GM18511 (cell line): ENCODE results near the gene USP34.
"Not testable (repeated sequence)": the region's sequence is repeated elsewhere in the genome, so short reads cannot be mapped to it uniquely, and the experiment has no call there.

Experiments
- ATAC-seq: cut with Tn5 transposase; IDR thresholded peaks from one replicate; pipeline ENCODE4 v1.9.1; 2021; ENCODE audit warnings: mild to moderate bottlenecking, moderate library complexity; ENCODE audit not compliant: unreplicated experiment

The USP34 gene

GRCh38 chr2:61470965-61471904 lies at the start of gene USP34:
USP34 (minus strand) TSS chr2:61471087; CDS start chr2:61470692, 395 bp downstream.
- peak; percentile 82 for ATAC-seq

- ATAC-seq: no peak
These were observed 49.4 kb upstream of the USP34 start for GRCh38 chr2:61520261-61520660.

GRCh38 chr2:61512768-61513398 lies 42.0 kb upstream of the USP34 start:
- no peak for ATAC-seq

DNA sequence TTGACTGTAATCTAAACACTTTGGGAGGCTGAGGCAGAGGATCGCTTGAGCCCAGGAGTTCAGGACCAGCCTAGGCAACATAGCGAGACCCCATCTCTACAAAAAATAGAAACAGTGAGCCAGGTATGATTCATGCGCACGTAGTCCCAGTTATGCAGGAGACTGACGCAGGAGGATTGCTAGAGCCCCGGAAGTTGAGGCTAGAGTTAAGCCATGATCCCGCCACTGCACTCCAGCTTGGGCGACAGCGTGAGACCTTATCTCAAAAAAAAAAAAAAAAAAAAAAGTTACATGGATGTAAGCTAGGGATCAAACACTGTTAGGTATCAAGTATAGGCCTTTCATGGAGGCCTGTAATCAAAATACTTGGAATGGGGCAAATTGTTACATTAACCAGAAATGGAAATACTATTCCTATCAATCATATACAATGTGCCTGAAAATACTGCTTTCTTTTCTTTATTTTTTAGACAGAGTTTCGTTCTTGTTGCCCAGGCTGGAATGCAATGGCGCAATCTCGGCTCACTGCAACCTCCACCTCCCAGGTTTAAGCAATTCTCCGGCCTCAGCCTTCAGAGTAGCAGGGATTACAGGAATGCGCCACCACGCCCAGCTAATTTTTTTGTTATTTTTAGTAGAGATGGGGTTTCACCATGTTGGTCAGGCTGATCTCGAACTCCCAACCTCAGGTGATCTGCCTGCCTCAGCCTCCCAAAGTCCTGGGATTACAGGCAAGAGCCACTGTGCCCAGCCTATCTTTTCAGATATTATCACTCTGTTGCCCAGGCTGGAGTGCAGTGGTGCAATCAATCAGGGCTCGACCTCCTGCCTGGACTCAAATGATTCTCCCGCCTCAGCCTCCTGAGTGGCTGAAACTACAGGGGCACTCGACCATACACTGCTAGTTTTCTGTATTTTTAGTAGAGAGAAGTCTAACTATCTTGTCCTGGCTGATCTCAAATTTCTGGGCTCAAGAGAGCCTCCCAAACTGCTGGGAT lies 40.1 kb upstream of the USP34 start:
- no peak for ATAC-seq

DNA sequence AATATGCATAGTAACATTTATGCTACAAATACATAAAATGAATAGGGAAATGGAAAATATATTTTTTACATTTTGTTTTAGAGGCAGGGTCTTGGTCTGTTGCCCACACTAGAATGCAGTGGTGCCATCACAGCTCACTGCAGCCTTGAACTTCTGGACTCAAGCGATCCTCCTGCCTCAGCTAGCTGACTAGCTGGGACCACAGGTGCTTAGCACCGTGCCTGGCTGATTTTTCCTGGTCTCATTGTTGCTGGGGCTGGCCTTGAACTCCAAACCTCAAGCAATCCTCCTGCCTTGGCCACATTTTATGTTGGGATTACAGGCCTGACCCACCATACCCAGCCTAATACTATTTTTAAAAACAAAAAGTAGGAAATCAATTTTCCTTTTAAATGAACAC lies 34.1 kb upstream of the USP34 start:
- no peak for ATAC-seq

DNA sequence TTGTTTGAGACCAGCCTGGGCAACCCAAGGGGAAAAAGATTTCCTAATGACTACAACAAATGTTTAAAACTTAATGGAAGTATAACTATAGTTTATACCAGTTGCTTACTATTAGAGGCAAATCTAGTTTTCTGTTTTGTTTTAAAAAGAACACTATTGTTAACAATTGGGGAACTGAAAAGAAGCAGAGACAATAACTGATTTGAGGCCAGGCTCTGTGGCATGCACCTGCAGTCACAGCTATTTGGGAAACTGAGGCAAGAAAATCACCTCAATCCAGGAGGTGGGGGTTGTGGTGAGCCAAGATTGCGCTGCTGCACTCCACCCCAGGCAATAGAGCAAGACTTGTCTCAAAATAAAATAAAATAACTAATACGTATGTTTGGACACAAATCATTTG lies 28.2 kb upstream of the USP34 start:
- no peak for ATAC-seq

- no peak for ATAC-seq
These were observed 22.6 kb upstream of the USP34 start for GRCh38 chr2:61493523-61493942.

DNA sequence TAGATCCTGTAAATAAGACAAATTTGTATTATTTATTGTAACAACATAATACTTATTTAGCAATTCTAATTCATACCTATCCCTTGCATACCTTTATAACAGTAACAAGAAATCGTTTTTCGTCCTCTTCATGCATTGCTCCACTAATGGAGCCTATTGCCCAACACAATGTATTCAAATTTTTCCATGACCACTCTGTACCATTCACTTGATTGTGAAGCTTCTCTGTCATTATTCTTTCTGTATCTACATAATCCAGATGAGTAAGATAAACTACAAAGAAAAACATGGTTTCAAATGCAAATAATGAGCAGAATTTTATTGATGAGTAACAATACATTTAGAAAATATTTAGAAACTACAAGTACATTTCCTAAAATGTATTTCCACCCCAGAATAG lies 21.6 kb upstream of the USP34 start:
- ATAC-seq: no peak

DNA sequence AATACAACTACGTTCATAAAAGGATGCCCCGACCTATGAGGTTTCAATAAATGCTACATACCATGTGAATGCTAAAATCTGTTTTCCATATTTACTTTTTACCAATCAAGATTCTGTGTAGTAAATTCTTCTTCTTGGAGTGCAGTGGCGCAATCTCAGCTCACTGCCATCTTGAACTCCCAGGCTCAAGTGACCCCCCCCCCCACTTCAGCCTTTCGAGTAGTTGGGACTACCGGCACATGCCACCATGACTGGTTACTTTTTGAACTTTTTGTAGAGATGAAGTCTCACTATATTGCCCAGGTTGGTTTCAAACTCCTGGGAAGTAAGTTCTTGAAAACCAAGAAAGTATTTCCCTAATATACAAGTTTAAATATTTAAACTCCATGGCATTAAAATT lies 14.4 kb upstream of the USP34 start:
- ATAC-seq: no peak

- no peak for ATAC-seq
These were observed 7.2 kb upstream of the USP34 start for GRCh38 chr2:61478086-61478485.

GRCh38 chr2:61476929-61477589 lies 6.2 kb upstream of the USP34 start:
- ATAC-seq: not testable (repeated sequence)

GRCh38 chr2:61471905-61472805 lies 1.3 kb upstream of the USP34 start:
- ATAC-seq: peak; percentile 5

DNA sequence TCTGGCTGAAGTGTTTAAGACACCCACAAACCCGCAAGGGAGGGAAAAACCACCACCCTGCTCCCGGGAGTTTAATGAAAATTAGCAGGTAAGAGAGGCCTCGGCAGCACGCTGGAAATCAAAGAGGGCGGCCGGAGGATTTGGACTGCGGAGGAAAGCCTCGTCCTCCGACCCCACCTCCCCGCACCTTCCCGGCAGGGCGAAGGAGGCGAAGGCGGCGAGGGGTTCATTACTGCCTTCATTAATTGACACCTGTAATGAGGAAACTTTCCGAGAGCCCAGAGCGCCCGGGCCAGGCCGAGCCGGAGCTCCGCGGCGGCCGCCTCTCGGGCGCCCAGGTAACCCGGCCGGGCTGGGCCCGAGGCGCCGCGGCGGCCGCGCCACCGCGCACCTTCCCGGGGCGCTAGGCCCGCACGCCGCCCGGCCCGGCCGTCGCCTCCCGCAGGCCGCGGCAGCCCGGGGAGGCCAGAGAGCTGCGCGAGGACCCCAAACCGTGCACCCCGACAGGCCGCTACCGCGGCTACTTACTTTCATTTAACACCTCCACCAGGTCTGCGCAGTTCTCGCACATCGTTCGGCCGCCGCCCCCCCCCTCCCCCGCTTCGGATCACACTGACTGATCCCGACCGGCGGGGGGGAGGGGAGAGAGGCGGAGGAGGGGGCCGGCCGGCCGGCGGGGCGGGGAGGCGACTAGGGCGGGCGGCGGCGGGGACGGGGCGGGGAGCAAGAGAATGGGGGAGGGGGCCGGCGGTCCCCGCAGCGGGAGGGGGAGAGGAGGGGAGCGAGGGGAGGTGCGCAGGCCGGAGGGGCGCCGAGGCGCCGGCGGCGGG lies 550 bp downstream of the USP34 start:
- ATAC-seq: peak; percentile 36

DNA sequence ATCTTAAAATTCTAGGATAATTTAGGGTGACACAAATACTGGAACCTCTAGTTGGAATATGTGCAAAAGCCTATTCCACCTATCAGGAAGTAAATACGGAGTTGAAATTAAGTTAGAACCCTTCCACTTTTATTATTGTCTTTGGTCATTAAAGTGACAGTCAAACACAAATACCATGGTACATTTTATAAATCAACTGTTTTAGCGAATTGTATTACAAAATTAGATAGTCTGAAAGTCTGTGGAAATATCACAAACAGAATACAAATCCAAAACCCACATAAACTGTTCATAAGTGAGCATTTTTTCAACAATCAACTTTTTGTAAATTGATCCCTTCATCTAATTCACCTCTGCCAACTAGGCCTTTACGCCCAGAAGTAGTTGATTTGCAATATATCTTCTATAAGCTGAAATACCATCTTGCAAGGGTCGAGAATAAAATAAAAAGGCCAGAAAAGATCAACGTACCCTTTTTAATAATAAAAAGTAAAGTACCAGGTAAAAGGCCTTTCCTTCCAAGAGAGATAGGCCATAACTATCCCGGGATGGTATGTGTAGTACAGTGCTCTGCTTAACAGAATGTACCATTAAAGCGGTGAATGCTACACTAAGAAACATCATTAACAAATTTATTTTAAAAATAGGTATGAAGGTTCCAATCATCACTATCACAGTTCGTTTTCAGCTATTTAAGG lies 1.3 kb downstream of the USP34 start:
- no peak for ATAC-seq

DNA sequence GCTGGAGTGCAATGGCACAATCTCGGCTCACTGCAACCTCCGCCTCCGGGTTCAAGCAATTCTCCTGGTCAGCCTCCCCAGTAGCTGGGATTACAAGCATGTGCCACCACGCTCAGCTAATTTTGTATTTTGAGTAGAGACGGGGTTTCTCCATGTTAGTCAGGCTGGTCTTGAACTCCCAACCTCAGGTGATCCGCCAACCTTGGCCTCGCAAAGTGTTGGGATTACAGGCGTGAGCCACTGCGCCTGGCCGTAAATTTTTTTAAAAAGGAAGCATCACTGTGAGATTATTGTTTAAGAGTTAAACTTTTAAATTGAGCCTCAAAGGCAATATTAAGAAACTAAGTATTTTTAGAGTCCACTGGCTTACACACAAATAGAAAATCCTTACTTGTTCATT lies 2.7 kb downstream of the USP34 start:
- not testable (repeated sequence) for ATAC-seq

DNA sequence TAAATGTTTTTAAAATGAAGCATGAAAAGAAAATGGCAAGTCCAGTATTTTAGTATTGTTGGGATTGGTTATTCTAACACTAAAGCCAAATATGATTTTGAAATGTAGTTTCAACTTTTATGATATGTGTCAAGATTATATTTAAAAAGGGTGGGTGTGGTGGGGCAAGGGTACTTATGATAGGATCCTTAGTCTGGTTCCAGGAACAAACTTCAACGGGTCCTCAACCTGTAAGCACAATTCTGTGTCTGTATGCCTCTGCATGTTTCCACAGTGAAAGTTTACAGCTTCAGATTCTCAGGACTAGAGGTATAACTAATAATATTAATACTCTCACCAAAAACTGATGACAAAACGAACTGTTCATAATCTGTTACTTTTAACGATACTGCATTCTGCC lies 5.8 kb downstream of the USP34 start:
- no peak for ATAC-seq

DNA sequence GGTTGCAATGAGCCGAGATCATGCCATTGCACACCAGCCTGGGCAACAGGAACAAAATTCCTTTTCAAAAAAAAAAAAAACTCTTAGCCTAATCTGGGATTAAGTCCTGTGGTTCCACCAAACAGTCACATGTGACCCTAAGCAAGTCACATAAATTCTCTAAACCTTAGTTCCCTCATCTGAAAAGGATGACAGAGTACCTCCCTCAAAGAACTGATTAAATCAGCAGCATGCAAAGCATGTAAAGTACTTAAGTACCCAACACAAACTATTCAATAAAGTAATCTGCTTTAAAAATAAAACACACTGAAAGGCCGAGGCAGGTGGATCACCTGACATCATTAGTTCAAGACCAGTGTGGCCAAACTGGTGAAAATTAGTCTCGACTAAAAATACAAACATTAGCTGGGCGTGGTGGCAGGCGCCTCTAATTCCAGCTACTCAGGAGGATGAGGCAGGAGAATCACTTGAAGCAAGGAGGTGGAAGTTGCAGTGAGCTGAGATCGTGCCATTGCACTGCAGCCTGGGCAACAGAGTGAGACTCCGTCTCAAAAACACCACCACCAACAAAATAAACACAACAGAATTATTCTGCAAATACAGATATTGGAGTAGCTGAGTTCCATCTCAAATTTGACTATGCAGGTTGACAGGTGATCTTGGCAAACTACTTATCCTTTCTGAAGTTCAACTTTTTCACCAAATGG lies 7.0 kb downstream of the USP34 start:
- ATAC-seq: peak; percentile 34
